A673 (cell line): Measurements from ENCODE around the gene MN1. TPM values are rescaled to one million over a fixed set of nuclear protein-coding genes. Genes with fewer than 3 reads are reported as not detected.

Experiments used
- BruUV-seq: library from RNA; stranded (reverse); fragments of 400-500 nt; replicated peaks from 2 replicates; lab custom pipeline; 2021; lab: Mats Ljungman, UMichigan
- CTCF ChIA-PET: fragments of 300-600 bp; sonication (Branson Sonifier 250); formaldehyde crosslinking; loops from one replicate; lab custom pipeline; 2022; ENCODE audit warnings: antibody characterized with exemption; lab: Charles Lee
- POLR2A ChIA-PET: fragments of 300-600 bp; sonication (Branson Sonifier 250); formaldehyde crosslinking; loops from one replicate; lab custom pipeline; 2022; ENCODE audit warnings: antibody characterized with exemption; ENCODE audit not compliant: low non-redundant PET; lab: Charles Lee
- DNase-seq: peaks from one replicate; pipeline ENCODE4 v3.0.0-alpha.2; 2015; ENCODE audit warnings: low spot score
- H3K27ac ChIP-seq: fragments of 200-600 bp; sonication (generic); 2 replicates; pipeline ENCODE4 v1.5.1; 2016; ENCODE audit warnings: mixed run types, low read depth, mild to moderate bottlenecking, mixed read lengths, antibody characterized with exemption, low read length; ENCODE audit not compliant: poor library complexity, severe bottlenecking
- H3K27me3 ChIP-seq: fragments of 200-600 bp; sonication (generic); replicated peaks from 2 replicates; pipeline ENCODE4 v1.6.1; 2017; ENCODE audit warnings: mixed run types, low read depth, mild to moderate bottlenecking, mixed read lengths, antibody characterized with exemption, low read length; ENCODE audit not compliant: insufficient read depth, poor library complexity
- H3K36me3 ChIP-seq: fragments of 200-600 bp; sonication (generic); 2 replicates; pipeline ENCODE4 v1.6.1; 2016; ENCODE audit warnings: mixed run types, mild to moderate bottlenecking, mixed read lengths, antibody characterized with exemption, low read length; ENCODE audit not compliant: insufficient read depth, poor library complexity, severe bottlenecking
- H3K4me1 ChIP-seq: fragments of 200-600 bp; sonication (generic); 2 replicates; pipeline ENCODE4 v1.6.1; 2017; ENCODE audit warnings: mixed run types, mild to moderate bottlenecking, mixed read lengths, antibody characterized with exemption, low read length; ENCODE audit not compliant: insufficient read depth, poor library complexity, severe bottlenecking
- H3K4me3 ChIP-seq: fragments of 200-600 bp; sonication (generic); 2 replicates; pipeline ENCODE4 v1.5.1; 2016; ENCODE audit warnings: low read depth, mixed run types, mild to moderate bottlenecking, mixed read lengths, low read length; ENCODE audit not compliant: poor library complexity, severe bottlenecking
- H3K9me3 ChIP-seq: fragments of 200-600 bp; sonication (generic); 2 replicates; pipeline ENCODE4 v1.6.1; 2016; ENCODE audit warnings: mixed run types, low read depth, mild to moderate bottlenecking, mixed read lengths, antibody characterized with exemption, low read length; ENCODE audit not compliant: poor library complexity, severe bottlenecking
- CTCF ChIP-seq: fragments of 300-800, 200-600 bp; sonication (generic); conservative IDR thresholded peaks from 2 replicates; pipeline ENCODE4 v1.5.1; 2017; ENCODE audit warnings: low read depth, mild to moderate bottlenecking, antibody characterized with exemption, low read length, moderate library complexity, mixed read lengths
- EZH2 ChIP-seq: fragments of 200-600 bp; sonication (generic); IDR thresholded peaks from 2 replicates; pipeline ENCODE4 v1.6.1; 2017; ENCODE audit warnings: borderline replicate concordance, low read depth, mild to moderate bottlenecking, mixed read lengths, antibody characterized with exemption, low read length; ENCODE audit not compliant: poor library complexity, severe bottlenecking
- intact Hi-C: fragments of 100-400 bp; cut with micrococcal nuclease; formaldehyde crosslinking; loops from one replicate; pipeline ENCODE4 v1.10.0; 2022; ENCODE audit not compliant: unreplicated experiment
- total RNA-seq: library from RNA; stranded (reverse); gene quantifications from 2 replicates; pipeline ENCODE4 v1.2.3, GENCODE V29; 2021

Gene MN1
- total RNA-seq, 1 experiment from 2014 or later = 8.4 TPM

- BruUV-seq = no TSS peak
- Histone ChIP-seq H3K4me1 (no peaks in the 10 kb centered on the region), H3K4me3 (no peak overlapping the region), H3K27me3 (no peaks in the 10 kb centered on the region), H3K36me3 (no peaks in the 10 kb centered on the region), H3K9me3 (no peaks in the 10 kb centered on the region), H3K27ac (no peak overlapping the region)
- DNase-seq = no peak
- POLR2A ChIA-PET = no interaction called here
- intact Hi-C loops = no loop called here
- TF ChIP-seq CTCF (no peak), EZH2 (no peak)
- CTCF ChIA-PET = no interaction called here
These were observed 21.7 kb upstream of the MN1 start for GRCh38 chr22:27823221-27823620.

- no TSS peak for BruUV-seq
- CTCF ChIA-PET = no interaction called here
These were observed 19.6 kb upstream of the MN1 start for GRCh38 chr22:27820896-27821866.

GRCh38 chr22:27816552-27816951 lies 15.0 kb upstream of the MN1 start:
- POLR2A ChIA-PET = no interaction called here

More at GRCh38 chr22:27820896-27821866, 19.6 kb upstream of the MN1 start:
- POLR2A ChIA-PET = no interaction called here
- no peaks in the 10 kb centered on the region for H3K27me3 ChIP-seq
- H3K4me1 ChIP-seq = no peaks in the 10 kb centered on the region
- DNase-seq = peak; percentile 25
- H3K4me3 ChIP-seq = no peak overlapping the region
- intact Hi-C loops = no loop called here
- H3K36me3 ChIP-seq = no peaks in the 10 kb centered on the region
- H3K27ac ChIP-seq = no peak overlapping the region
- H3K9me3 ChIP-seq = no peaks in the 10 kb centered on the region
- TF ChIP-seq EZH2 (no peak), CTCF (no peak)

More at GRCh38 chr22:27816552-27816951, 15.0 kb upstream of the MN1 start:
- no peak for DNase-seq
- Histone ChIP-seq H3K4me3 (no peak overlapping the region), H3K27ac (no peak overlapping the region), H3K27me3 (no peaks in the 10 kb centered on the region), H3K36me3 (no peaks in the 10 kb centered on the region), H3K9me3 (no peaks in the 10 kb centered on the region), H3K4me1 (no peaks in the 10 kb centered on the region)
- no TSS peak for BruUV-seq
- CTCF ChIA-PET = no interaction called here
- TF ChIP-seq EZH2 (no peak), CTCF (no peak)
- intact Hi-C loops = no loop called here
